NCI-H2171 treated with DMSO at 0.1 percent for 48 hours (cell line): Measurements from ENCODE around the gene UNC5CL.

Experiments used
- DNase-seq: peaks from one replicate; lab custom pipeline; 2025; lab: John Stamatoyannopoulos, UW

UNC5CL gene

DNA sequence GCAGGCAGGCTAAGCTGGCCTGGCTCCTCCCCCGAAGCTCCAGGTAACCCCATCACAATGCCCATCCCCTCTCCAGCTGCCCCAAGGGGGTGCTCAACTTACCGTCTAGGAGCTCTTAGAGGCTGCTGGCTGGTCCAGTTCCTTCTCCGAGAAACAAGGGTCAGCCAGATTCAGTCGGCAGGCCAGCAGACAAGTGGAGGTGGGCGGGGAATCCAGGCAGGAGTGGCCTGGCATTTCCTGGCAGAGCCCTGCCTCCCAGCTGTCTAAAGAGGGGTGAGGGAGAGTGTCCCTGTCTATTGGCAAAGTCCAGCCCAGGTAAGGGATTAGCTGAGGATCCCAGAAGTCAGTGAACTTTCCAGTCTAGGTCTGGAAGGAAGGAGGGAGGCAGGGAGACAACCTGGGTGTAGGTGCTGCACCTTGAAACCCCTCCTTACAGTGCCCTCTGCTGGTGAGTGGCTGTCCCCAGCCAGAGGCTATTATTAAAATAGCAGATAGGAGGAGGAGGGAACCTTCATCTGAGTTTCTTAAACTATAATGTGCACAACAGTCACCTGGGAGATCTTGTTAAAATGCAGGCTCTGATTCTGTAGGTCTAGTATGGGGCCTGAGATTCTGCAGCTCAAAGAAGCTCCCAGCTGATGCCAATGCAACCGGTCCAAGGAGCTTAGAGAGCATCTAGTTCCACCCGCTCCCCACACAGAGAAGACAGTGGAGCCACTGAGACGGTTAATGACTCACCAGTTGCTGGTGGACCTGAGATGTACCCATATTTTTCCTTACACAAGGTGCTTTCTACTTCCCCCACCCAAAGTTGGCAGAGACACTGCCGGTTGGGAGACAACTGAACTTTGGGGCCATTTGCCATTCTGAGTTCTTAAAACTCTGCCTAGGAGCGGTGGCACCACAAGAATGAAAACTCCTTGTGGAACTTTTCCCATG lies at the start of gene UNC5CL:
Gene UNC5CL (minus strand): TSS at position 162 of the 939 bp plus-strand sequence. CDS start 4,147 bp downstream, outside the sequence.
- DNase-seq, result peak; percentile 52

- no peak for DNase-seq
Observed at GRCh38 chr6:41088451-41088850, 49.4 kb upstream of the UNC5CL start.

- no peak for DNase-seq
Observed at GRCh38 chr6:41085182-41085581, 46.2 kb upstream of the UNC5CL start.

- no peak for DNase-seq
Observed at GRCh38 chr6:41083072-41083471, 44.1 kb upstream of the UNC5CL start.

DNA sequence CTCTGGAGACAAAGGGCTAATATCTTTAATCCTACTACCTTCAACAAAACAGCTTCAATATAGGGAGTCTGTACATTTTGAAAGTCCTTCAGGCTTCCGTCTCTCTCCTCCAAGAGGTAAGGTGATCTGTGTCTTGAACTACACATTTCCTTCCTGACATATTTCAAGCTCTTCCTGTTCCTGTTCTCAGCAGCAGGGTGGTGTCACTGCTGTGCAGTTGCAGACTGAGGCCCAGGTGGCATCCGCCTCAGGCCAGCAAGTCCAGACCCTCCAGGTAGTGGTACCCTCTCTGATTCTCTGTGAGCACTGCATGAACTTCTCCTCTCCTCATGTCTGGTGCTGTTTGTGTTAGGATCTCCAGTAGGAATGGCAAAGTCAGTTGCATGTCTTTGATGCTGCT lies 41.6 kb upstream of the UNC5CL start:
- no peak for DNase-seq

DNA sequence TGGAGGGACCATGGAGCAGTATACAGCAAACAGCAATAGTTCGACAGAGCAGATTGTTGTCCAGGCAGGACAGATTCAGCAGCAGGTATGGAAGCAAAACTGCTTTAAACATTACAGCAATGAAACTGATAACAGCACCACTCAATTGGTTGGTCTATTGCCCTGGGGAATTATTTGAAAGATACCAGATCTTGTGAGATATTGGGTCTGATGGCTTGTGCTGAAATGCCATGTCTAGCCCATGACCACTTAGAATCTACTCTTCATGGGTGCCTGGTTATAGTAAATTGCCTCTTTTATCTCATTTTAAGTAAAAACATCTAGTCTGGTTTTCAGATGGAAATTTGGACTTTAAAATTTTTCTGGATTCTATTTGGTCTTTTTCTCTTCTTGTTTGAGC lies 40.1 kb upstream of the UNC5CL start:
- DNase-seq, result no peak

DNA sequence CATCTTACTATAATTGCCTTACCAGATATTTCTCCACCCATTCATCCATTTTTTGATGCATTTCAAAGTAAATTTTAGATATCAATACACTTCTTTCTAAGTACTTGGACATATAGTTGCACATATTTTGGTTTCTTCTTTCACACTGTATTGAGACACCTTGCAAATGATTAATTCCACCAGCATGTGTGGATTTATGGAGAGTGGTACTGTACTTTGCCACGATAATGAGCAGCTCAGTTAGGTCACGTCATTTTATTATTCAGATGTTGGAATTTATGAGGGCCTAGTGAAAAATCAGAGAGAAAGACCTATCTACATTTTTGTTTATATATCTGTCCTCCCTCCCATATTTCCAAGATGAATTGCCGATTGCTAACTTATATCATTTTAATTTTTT lies 39.1 kb upstream of the UNC5CL start:
- DNase-seq, result no peak

DNA sequence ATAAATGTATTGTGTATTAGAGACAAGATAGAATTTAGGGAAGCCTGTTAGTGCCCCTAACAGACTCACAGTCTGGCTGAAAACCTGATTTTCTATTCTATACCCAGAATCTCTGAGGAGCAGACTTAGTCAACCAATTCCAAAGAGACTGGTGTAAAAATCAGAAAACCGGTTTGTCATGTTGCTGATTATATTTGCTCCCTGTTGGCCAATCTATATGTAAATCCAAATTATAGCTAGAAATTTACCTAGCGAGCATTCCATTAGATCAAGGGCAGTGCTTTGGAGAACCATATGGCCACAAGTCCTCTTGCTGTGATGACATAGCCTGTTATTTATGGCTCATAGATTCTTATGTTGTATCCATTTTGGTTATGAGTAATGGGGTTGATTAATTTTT lies 38.5 kb upstream of the UNC5CL start:
- no peak for DNase-seq

DNA sequence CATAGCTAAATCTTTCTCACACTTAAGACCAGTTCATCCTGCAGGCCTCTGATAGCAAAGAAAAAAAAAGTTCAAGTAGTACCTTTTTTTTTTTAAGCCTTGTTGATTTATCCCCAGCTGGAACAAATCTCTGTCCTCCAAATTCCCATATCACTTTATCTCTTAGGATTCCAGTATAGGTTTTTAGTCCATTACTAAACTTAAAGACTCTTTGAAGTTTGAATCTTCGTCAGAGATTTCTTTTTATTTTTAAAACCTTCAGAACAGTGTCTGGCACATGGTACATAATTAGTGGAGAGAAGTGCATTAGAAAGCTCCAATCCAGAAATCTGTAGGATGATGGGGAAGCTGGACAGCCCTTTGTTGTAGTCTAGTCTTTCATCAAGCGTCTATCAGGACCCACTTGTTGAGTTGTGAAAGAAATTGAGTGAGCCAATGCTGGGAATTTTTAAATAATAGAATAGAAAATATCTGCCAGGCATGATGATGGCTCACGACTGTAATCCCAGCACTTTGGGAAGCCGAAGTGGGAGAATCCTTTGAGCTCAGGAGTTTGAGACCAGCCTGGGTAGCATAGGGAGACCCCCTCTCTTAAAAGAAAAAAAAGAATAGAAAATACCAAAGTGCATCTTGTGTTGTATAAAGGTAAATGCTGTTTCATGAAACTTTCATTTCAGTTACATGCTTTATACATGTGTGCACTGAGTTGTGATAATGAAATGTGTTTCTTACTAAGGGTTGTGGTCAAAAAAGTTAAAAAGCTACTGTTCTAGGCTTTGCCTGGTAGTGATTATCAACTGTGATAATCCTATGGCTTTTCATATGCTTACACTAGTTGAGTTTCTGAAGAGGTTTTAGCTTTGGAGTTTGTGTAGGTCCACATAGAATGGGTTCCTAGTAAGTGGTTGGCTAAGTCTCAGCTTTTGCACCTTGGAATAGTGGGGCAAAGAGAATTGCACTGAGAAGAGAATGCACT lies 36.9 kb upstream of the UNC5CL start:
- no peak for DNase-seq

GRCh38 chr6:41074692-41075436 lies 35.8 kb upstream of the UNC5CL start:
- DNase-seq, result no peak

- DNase-seq, result peak; percentile 51
Observed at GRCh38 chr6:41073968-41074691, 35.1 kb upstream of the UNC5CL start.

GRCh38 chr6:41073203-41073967 lies 34.4 kb upstream of the UNC5CL start:
- peak; percentile 83 for DNase-seq

- no peak for DNase-seq
Observed at GRCh38 chr6:41072836-41073202, 33.8 kb upstream of the UNC5CL start, which contains the start of gene NFYA. NFYA (plus strand) TSS chr6:41072974; CDS start chr6:41079090, 6,116 bp downstream.

DNA sequence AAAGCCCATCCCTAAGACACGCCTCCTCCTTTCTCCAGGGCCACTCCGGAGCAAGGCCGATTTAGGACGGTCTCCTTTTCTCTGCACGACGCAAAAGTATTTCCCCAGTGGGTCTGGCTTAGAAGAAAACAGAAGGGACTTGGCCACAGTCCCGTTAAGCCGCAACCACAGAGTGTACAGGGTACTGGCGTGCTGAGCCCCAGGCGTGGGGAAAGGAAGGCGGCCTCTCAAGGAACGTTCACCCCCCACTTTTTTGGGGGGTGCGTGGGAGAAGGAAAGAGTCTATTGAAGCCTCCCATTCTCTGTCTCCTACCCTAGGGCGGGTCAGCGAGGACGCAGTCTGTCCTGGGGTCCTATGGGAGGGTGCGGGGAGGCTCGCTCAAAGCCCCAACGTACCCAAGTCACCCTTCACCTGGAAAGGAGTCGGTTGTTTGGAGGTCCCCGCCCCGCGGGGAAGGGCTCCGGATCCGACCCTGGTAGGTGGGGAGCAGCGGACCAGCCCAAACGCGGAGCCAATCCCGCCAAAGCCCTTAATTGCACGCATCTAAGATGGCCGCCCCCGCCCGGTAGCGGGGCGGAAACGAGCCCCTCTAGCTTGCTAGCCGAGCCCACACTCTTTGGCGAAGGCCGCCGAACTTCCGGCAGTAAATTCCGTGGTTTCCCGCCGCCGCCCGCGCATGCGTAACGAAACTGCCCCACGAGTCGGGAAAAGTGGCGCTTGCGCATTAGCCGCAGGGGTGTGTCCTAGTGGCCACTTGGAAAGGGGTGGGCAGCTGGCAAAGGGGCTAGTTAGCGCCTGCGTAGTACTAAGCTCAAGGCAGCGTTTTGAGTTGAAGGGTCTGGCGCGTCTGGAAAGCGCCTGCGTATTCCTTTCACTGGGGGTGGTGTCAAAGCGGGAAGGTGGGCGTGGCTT lies 33.2 kb upstream of the UNC5CL start, which contains the start of gene OARD1:
Gene OARD1 (minus strand): TSS at position 434 of the 913 bp plus-strand sequence. CDS start 722 bp downstream, outside the sequence.
- DNase-seq, result peak; percentile 99

- DNase-seq, result peak; percentile 84
Observed at GRCh38 chr6:41071501-41071922, 32.5 kb upstream of the UNC5CL start.

DNA sequence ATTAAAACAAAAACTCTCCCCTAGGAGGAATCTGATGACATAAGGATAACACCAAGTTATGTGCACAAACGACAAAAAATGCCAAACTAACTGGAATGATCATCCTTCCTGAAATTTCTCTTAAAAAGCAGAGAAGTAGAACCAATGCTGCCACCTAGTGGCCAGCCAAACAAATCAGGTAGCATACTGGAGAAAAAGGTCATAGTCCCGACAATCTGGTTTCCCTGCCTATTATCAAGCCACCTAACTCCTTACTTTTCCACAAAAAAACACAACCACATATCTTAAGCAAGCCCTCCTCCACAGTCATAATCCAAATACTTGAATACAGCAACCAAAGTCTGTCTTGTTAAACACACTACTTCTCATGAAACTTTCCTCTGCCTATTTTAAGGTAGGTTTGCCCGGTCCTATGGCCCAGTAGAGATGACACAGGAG lies 27.9 kb upstream of the UNC5CL start:
- DNase-seq, result peak; percentile 83

GRCh38 chr6:41065550-41066026 lies 26.6 kb upstream of the UNC5CL start:
- no peak for DNase-seq

DNA sequence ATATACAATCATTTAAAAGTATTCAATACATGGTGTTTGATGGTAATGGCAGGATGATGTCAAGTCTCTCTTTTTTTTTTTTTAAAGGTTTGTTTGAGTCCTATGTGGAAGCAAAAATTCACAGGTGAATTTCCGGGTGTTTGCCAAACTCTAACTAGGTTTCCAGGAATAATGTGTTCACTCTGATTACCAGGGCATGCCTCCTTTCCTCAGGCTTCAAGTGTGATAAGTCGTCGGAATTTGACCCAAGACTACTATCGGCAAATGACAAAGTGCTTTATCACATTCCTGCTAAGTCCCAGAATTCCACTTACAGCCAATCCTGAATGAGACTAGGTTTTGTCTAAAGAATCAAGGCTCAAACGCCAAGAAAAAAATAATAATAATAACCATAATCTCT lies 25.8 kb upstream of the UNC5CL start:
- no peak for DNase-seq

GRCh38 chr6:41063884-41064285 lies 24.9 kb upstream of the UNC5CL start:
- DNase-seq, result peak; percentile 48
